OCI-LY7 (cell line): ENCODE results near the gene MTHFD1L. TPM values are rescaled to one million over a fixed set of nuclear protein-coding genes. Genes with fewer than 3 reads are reported as not detected.
"Not testable (repeated sequence)": the region's sequence is repeated elsewhere in the genome, so short reads cannot be mapped to it uniquely, and the experiment has no call there.

Experiments used
- BruUV-seq: library from RNA; stranded (reverse); fragments of 400-500 nt; replicated peaks from 2 replicates; lab custom pipeline; 2021; lab: Mats Ljungman, UMichigan
- CTCF ChIA-PET: fragments of 300-600 bp; sonication (Branson Sonifier 250); formaldehyde crosslinking; loops from one replicate; lab custom pipeline; 2022; ENCODE audit warnings: antibody characterized with exemption; ENCODE audit not compliant: unreplicated experiment; lab: Charles Lee
- POLR2A ChIA-PET: fragments of 300-600 bp; sonication (Branson Sonifier 250); formaldehyde crosslinking; loops from one replicate; lab custom pipeline; 2022; ENCODE audit warnings: antibody characterized with exemption; lab: Charles Lee
- DNase-seq: peaks from one replicate; pipeline ENCODE4 v3.0.0-alpha.2; 2015; ENCODE audit warnings: low spot score
- H2AFZ ChIP-seq: fragments of 200-600 bp; sonication (generic), shearing (Covaris generic); 2 replicates; pipeline ENCODE4 v1.6.1; 2014; ENCODE audit warnings: mild to moderate bottlenecking, antibody characterized with exemption, low read length, moderate library complexity
- H3K27ac ChIP-seq: fragments of 200-600 bp; sonication (generic); 2 replicates; pipeline ENCODE4 v1.5.1; 2014; ENCODE audit warnings: mixed run types, low read depth, mild to moderate bottlenecking, moderate library complexity, low read length, inconsistent platforms; ENCODE audit not compliant: poor library complexity, severe bottlenecking
- H3K36me3 ChIP-seq: fragments of 200-600 bp; sonication (generic); 2 replicates; pipeline ENCODE4 v1.6.1; 2014; ENCODE audit warnings: mild to moderate bottlenecking, antibody characterized with exemption, low read length, moderate library complexity, mixed read lengths; ENCODE audit not compliant: insufficient read depth
- H3K4me1 ChIP-seq: fragments of 200-600 bp; sonication (generic); 2 replicates; pipeline ENCODE4 v1.5.1; 2014; ENCODE audit warnings: mild to moderate bottlenecking, low read length; ENCODE audit not compliant: insufficient read depth, poor library complexity, severe bottlenecking
- H3K4me2 ChIP-seq: fragments of 200-600 bp; sonication (generic); 2 replicates; pipeline ENCODE4 v1.6.1; 2014; ENCODE audit warnings: mild to moderate bottlenecking, low read length
- H3K4me3 ChIP-seq: fragments of 200-600 bp; sonication (generic); 2 replicates; pipeline ENCODE4 v1.5.1; 2014; ENCODE audit warnings: mild to moderate bottlenecking, low read depth, low read length; ENCODE audit not compliant: poor library complexity, severe bottlenecking
- H3K79me2 ChIP-seq: fragments of 200-600 bp; sonication (generic); 2 replicates; pipeline ENCODE4 v1.6.1; 2016; ENCODE audit warnings: low read depth, mild to moderate bottlenecking, low read length, moderate library complexity, mixed read lengths; ENCODE audit not compliant: insufficient read depth
- H3K9me2 ChIP-seq: fragments of 200-600 bp; sonication (generic); 2 replicates; pipeline ENCODE4 v1.6.1; 2016; ENCODE audit warnings: mild to moderate bottlenecking, low read length, mixed read lengths; ENCODE audit not compliant: insufficient read depth
- H3K9me3 ChIP-seq: fragments of 200-600 bp; sonication (generic); 2 replicates; pipeline ENCODE4 v1.6.1; 2014; ENCODE audit warnings: mild to moderate bottlenecking, mixed run types, low read length, mixed read lengths
- H4K20me1 ChIP-seq: fragments of 200-600 bp; sonication (generic); 2 replicates; pipeline ENCODE4 v1.6.1; 2014; ENCODE audit warnings: mild to moderate bottlenecking, antibody characterized with exemption, low read length, moderate library complexity, mixed read lengths; ENCODE audit not compliant: insufficient read depth
- EZH2phosphoT487 ChIP-seq: fragments of 200-600 bp; sonication (generic); IDR thresholded peaks from 2 replicates; pipeline ENCODE4 v1.6.1; 2018; ENCODE audit warnings: low read depth, borderline replicate concordance, mild to moderate bottlenecking, mixed run types, antibody characterized with exemption, low read length, moderate library complexity, mixed read lengths
- intact Hi-C: fragments of 100-400 bp; cut with micrococcal nuclease; formaldehyde crosslinking; loops from one replicate; pipeline ENCODE4 v1.10.0; 2022; ENCODE audit not compliant: unreplicated experiment
- total RNA-seq, 2 experiments: library from RNA; depleted of rRNA in 1 of 2; stranded (reverse); fragments of >200 nt in 1 of 2; shearing (Covaris generic) in 1 of 2; gene quantifications; 2 replicates each; pipeline ENCODE4 v1.2.3, GENCODE V29; 2014 to 2022
- TF ChIP-seq, protein P1 (sequence below): fragments of 200-600 bp; sonication (generic); conservative IDR thresholded peaks from 2 replicates; pipeline ENCODE4 v1.5.1; 2014; ENCODE audit warnings: mild to moderate bottlenecking, antibody characterized with exemption, low read length, moderate library complexity, mixed read lengths

The MTHFD1L gene
- total RNA-seq, 2 experiments from 2014 or later, result 68.4 to 144 TPM

DNA sequence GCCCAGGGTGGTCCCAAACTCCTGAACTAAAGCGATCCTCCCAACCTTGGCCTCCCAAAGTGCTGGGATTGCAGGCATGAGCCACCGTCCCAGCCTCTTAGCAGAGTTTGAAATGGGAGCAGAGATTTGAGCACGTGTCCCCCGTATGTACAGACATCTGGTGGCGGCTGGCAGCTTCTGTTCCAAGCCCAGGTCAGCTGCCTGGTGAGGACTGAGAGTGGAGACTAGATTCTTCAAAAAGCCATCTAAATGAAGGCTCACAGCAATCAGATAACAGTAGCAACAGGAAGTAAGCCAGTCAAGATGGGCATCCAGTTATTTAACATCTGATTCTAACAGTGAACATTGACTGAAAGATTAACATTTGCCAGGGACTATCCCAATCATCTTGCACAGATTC, 246.2 kb downstream of the MTHFD1L start:
- H3K9me3 ChIP-seq, result no peaks in the 10 kb centered on the region
- CTCF ChIA-PET, result no interaction called here
- no peaks in the 10 kb centered on the region for H3K4me1 ChIP-seq
- H3K4me2 ChIP-seq, result no peak overlapping the region
- no peaks in the 10 kb centered on the region for H4K20me1 ChIP-seq
- POLR2A ChIA-PET, result interaction anchor here (0.5 to 0.9 kb wide), 5 partner anchors 16 to 1060 kb away, joined by 3 to 6 read pairs (median 4); no protein-coding TSS in a partner anchor
- H3K9me2 ChIP-seq, result no peaks in the 10 kb centered on the region
- DNase-seq, result no peak
- H2AFZ ChIP-seq, result no peak overlapping the region
- H3K4me3 ChIP-seq, result no peak overlapping the region
- no peaks in the 10 kb centered on the region for H3K79me2 ChIP-seq
- no peak overlapping the region for H3K27ac ChIP-seq
- intact Hi-C loops, result no loop called here
- H3K36me3 ChIP-seq, result no peaks in the 10 kb centered on the region
- no peak for TF ChIP-seq EZH2phosphoT487
- TF ChIP-seq, protein P1, sequence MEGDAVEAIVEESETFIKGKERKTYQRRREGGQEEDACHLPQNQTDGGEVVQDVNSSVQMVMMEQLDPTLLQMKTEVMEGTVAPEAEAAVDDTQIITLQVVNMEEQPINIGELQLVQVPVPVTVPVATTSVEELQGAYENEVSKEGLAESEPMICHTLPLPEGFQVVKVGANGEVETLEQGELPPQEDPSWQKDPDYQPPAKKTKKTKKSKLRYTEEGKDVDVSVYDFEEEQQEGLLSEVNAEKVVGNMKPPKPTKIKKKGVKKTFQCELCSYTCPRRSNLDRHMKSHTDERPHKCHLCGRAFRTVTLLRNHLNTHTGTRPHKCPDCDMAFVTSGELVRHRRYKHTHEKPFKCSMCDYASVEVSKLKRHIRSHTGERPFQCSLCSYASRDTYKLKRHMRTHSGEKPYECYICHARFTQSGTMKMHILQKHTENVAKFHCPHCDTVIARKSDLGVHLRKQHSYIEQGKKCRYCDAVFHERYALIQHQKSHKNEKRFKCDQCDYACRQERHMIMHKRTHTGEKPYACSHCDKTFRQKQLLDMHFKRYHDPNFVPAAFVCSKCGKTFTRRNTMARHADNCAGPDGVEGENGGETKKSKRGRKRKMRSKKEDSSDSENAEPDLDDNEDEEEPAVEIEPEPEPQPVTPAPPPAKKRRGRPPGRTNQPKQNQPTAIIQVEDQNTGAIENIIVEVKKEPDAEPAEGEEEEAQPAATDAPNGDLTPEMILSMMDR, result no peak
- no TSS peak for BruUV-seq

DNA sequence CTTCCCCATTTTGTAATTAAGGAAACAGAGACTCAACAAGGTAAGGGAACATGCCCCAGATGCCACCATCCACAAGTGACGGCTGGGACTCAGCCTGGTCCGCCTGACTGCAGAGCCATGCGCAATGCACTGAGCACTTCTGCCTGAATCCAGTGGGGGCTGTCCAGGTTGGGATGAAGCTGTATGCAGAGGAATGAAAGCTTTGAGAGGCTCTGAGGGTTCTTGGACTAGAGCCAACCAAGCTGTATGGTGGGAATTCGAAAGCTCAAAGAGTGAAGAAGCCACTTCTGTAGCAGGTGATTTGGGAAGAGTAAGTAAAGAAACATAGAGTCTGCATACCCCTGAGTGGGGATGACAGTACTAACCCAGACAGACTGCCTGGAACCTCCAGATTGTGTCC, 246.6 kb downstream of the MTHFD1L start:
- no peaks in the 10 kb centered on the region for H3K79me2 ChIP-seq
- no peaks in the 10 kb centered on the region for H3K36me3 ChIP-seq
- H3K9me3 ChIP-seq, result no peaks in the 10 kb centered on the region
- no peak overlapping the region for H2AFZ ChIP-seq
- ChIA-PET CTCF (no interaction called here), POLR2A (no interaction called here)
- H4K20me1 ChIP-seq, result no peaks in the 10 kb centered on the region
- intact Hi-C loops, result no loop called here
- BruUV-seq, result no TSS peak
- H3K4me1 ChIP-seq, result no peaks in the 10 kb centered on the region
- H3K27ac ChIP-seq, result no peak overlapping the region
- H3K4me2 ChIP-seq, result no peak overlapping the region
- DNase-seq, result no peak
- no peaks in the 10 kb centered on the region for H3K9me2 ChIP-seq
- TF ChIP-seq, protein P1, result no peak
- no peak for TF ChIP-seq EZH2phosphoT487
- no peak overlapping the region for H3K4me3 ChIP-seq

DNA sequence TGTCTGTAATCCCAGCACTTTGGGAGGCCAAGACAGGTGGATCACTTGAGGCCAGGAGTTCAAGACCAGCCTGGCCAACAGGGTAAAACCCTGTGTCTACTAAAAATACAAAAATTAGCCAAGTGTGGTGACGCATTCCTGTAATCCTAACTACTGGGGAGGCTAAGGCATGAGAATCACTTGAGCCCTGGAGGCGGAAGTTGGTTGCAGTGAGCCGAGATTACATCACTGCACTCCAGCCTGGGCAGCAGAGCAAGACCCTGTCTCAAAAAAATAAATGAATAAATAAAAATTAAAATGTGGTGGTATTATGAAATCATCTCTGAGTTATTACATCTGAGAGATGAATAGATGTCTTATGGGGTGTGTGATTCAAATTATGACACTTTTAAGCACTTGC, 247.4 kb downstream of the MTHFD1L start:
- H3K9me3 ChIP-seq, H3K79me2 ChIP-seq, H2AFZ ChIP-seq, H3K9me2 ChIP-seq, H3K4me3 ChIP-seq, H4K20me1 ChIP-seq, POLR2A ChIA-PET, H3K27ac ChIP-seq, H3K4me1 ChIP-seq, DNase-seq, intact Hi-C loops, CTCF ChIA-PET, H3K4me2 ChIP-seq, H3K36me3 ChIP-seq, BruUV-seq: not testable (repeated sequence)
